Parathyroid adenoma (tissue), 2 donors: ENCODE measurements around the gene CTSK.

Source experiments
- H2AFZ ChIP-seq: fragments of 300-600 bp; sonication (generic); one replicate; pipeline ENCODE4 v1.7.0; 2017; ENCODE audit warnings: antibody characterized with exemption, mild to moderate bottlenecking
- H3K27ac ChIP-seq: fragments of 300-600 bp; sonication (generic); one replicate; pipeline ENCODE4 v1.7.0; 2017
- H3K27me3 ChIP-seq: fragments of 300-600 bp; sonication (generic); one replicate; pipeline ENCODE4 v1.7.0; 2017; ENCODE audit warnings: low read length; ENCODE audit not compliant: control insufficient read depth, insufficient read depth
- H3K36me3 ChIP-seq: fragments of 300-600 bp; sonication (generic); one replicate; pipeline ENCODE4 v1.7.0; 2017; ENCODE audit warnings: low read length; ENCODE audit not compliant: control insufficient read depth, insufficient read depth
- H3K4me1 ChIP-seq: fragments of 300-600 bp; sonication (generic); one replicate; pipeline ENCODE4 v1.7.0; 2017; ENCODE audit warnings: control low read depth
- H3K4me2 ChIP-seq: fragments of 300-600 bp; sonication (generic); one replicate; pipeline ENCODE4 v1.7.0; 2017; ENCODE audit warnings: low read length
- H3K4me3 ChIP-seq: fragments of 300-600 bp; sonication (generic); one replicate; pipeline ENCODE4 v1.7.0; 2017; ENCODE audit warnings: low read depth, low read length
- H3K79me2 ChIP-seq: fragments of 300-600 bp; sonication (generic); one replicate; pipeline ENCODE4 v1.7.0; 2017; ENCODE audit warnings: control low read depth
- H3K9ac ChIP-seq: fragments of 300-600 bp; sonication (generic); one replicate; pipeline ENCODE4 v1.7.0; 2017; ENCODE audit warnings: mild to moderate bottlenecking
- H3K9me3 ChIP-seq: fragments of 300-600 bp; sonication (generic); one replicate; pipeline ENCODE4 v1.7.0; 2017; ENCODE audit warnings: low read length; ENCODE audit not compliant: control insufficient read depth
- CTCF ChIP-seq: fragments of 300-600 bp; sonication (generic); IDR thresholded peaks from one replicate; pipeline ENCODE4 v1.7.0; 2017; ENCODE audit warnings: antibody characterized with exemption, mild to moderate bottlenecking
- donor health status: primary hyperparathyroidism.

The CTSK gene

GRCh38 chr1:150763018-150763417 lies 45.0 kb downstream of the CTSK start:
- Histone ChIP-seq H3K36me3 (no peaks in the 10 kb centered on the region), H3K9me3 (no peaks in the 10 kb centered on the region), H3K4me2 (no peak overlapping the region), H3K79me2 (no peaks in the 10 kb centered on the region), H3K9ac (no peak overlapping the region), H3K4me1 (no peaks in the 10 kb centered on the region), H3K4me3 (no peak overlapping the region), H2AFZ (no peak overlapping the region), H3K27ac (no peak overlapping the region), H3K27me3 (no peaks in the 10 kb centered on the region)
- no peak for TF ChIP-seq CTCF

GRCh38 chr1:150762552-150762951 lies 45.5 kb downstream of the CTSK start:
- Histone ChIP-seq H3K27ac (no peak overlapping the region), H3K9me3 (no peaks in the 10 kb centered on the region), H3K4me2 (no peak overlapping the region), H3K36me3 (no peaks in the 10 kb centered on the region), H2AFZ (no peak overlapping the region), H3K27me3 (no peaks in the 10 kb centered on the region), H3K79me2 (no peaks in the 10 kb centered on the region), H3K9ac (no peak overlapping the region), H3K4me1 (no peaks in the 10 kb centered on the region), H3K4me3 (no peak overlapping the region)
- no peak for TF ChIP-seq CTCF

GRCh38 chr1:150761801-150762200 lies 46.3 kb downstream of the CTSK start:
- TF ChIP-seq CTCF, result no peak
- no peaks in the 10 kb centered on the region for H3K36me3 ChIP-seq

GRCh38 chr1:150760013-150760412 lies 48.0 kb downstream of the CTSK start:
- Histone ChIP-seq H3K36me3 (no peaks in the 10 kb centered on the region), H2AFZ (no peak overlapping the region), H3K79me2 (no peaks in the 10 kb centered on the region), H3K4me1 (no peaks in the 10 kb centered on the region), H3K9me3 (no peaks in the 10 kb centered on the region), H3K27me3 (no peaks in the 10 kb centered on the region), H3K4me2 (no peak overlapping the region), H3K27ac (no peak overlapping the region), H3K4me3 (no peak overlapping the region), H3K9ac (no peak overlapping the region)
- no peak for TF ChIP-seq CTCF

More at GRCh38 chr1:150761801-150762200, 46.3 kb downstream of the CTSK start:
- Histone ChIP-seq H3K4me1 (no peaks in the 10 kb centered on the region), H3K4me3 (no peak overlapping the region), H3K27ac (no peak overlapping the region), H3K9me3 (no peaks in the 10 kb centered on the region), H3K27me3 (no peaks in the 10 kb centered on the region), H3K79me2 (no peaks in the 10 kb centered on the region), H3K9ac (no peak overlapping the region), H3K4me2 (no peak overlapping the region), H2AFZ (no peak overlapping the region)

- Histone ChIP-seq H3K9ac (no peak overlapping the region), H2AFZ (no peak overlapping the region), H3K79me2 (no peaks in the 10 kb centered on the region), H3K36me3 (no peaks in the 10 kb centered on the region), H3K27ac (no peak overlapping the region), H3K9me3 (no peaks in the 10 kb centered on the region), H3K4me3 (no peak overlapping the region), H3K4me1 (no peaks in the 10 kb centered on the region), H3K4me2 (no peak overlapping the region), H3K27me3 (no peaks in the 10 kb centered on the region)
- no peak for TF ChIP-seq CTCF
Observed at GRCh38 chr1:150753416-150753815, 54.6 kb downstream of the CTSK start.
